Neural cell (in vitro differentiated cells): ENCODE measurements around the gene DAZL. TPM values are rescaled to one million over a fixed set of nuclear protein-coding genes. Genes with fewer than 3 reads are reported as not detected.

Source experiments
- H2AFZ ChIP-seq: fragments of 200-600, 300-800 bp; sonication (generic), shearing (Covaris generic); 2 replicates; pipeline ENCODE4 v1.6.0; 2014; ENCODE audit warnings: low read depth, mild to moderate bottlenecking, antibody characterized with exemption, low read length, moderate library complexity
- H3F3A ChIP-seq: fragments of 200-600 bp; shearing (Covaris generic); 2 replicates; pipeline ENCODE4 v1.6.1; 2016; ENCODE audit warnings: mild to moderate bottlenecking, moderate library complexity, mixed read lengths, antibody characterized with exemption, low read length; ENCODE audit not compliant: insufficient read depth, poor library complexity, severe bottlenecking
- H3K27ac ChIP-seq: fragments of 200-600, 300-800 bp; sonication (generic), shearing (Covaris generic); 2 replicates; pipeline ENCODE4 v1.5.1; 2014; ENCODE audit warnings: mild to moderate bottlenecking, low read length, moderate library complexity
- H3K27me3 ChIP-seq: fragments of 300-800, 200-600 bp; sonication (generic), shearing (Covaris generic); 2 replicates; pipeline ENCODE4 v1.6.0; 2014; ENCODE audit warnings: mild to moderate bottlenecking, low read depth, low read length, moderate library complexity; ENCODE audit not compliant: insufficient read depth
- H3K36me3 ChIP-seq: fragments of 300-800, 200-600 bp; sonication (generic), shearing (Covaris generic); 2 replicates; pipeline ENCODE4 v1.5.1; 2014; ENCODE audit warnings: mild to moderate bottlenecking, antibody characterized with exemption, low read length, moderate library complexity; ENCODE audit not compliant: insufficient read depth
- H3K4me2 ChIP-seq: fragments of 300-800, 200-600 bp; sonication (generic), shearing (Covaris generic); 2 replicates; pipeline ENCODE4 v1.6.0; 2014; ENCODE audit warnings: mild to moderate bottlenecking, low read length
- H3K4me3 ChIP-seq: fragments of 300-800, 200-600 bp; sonication (generic), shearing (Covaris generic); 2 replicates; pipeline ENCODE4 v1.5.1; 2014; ENCODE audit warnings: mild to moderate bottlenecking, low read length, moderate library complexity
- H3K79me2 ChIP-seq: fragments of 200-600 bp; shearing (Covaris generic); replicated peaks from 2 replicates; pipeline ENCODE4 v1.6.0; 2014; ENCODE audit warnings: mild to moderate bottlenecking, low read length, moderate library complexity; ENCODE audit not compliant: insufficient read depth
- H3K9ac ChIP-seq: fragments of 300-800, 200-600 bp; sonication (generic), shearing (Covaris generic); 2 replicates; pipeline ENCODE4 v1.6.1; 2016; ENCODE audit warnings: mild to moderate bottlenecking, low read length, mixed read lengths
- H3K9me2 ChIP-seq: fragments of 200-600 bp; shearing (Covaris generic); 2 replicates; pipeline ENCODE4 v1.6.1; 2016; ENCODE audit warnings: mild to moderate bottlenecking, low read length, mixed read lengths; ENCODE audit not compliant: insufficient read depth
- H3K9me3 ChIP-seq: fragments of 200-600, 300-800 bp; sonication (generic), shearing (Covaris generic); 2 replicates; pipeline ENCODE4 v1.6.1; 2016; ENCODE audit warnings: mild to moderate bottlenecking, mixed run types, low read length, moderate library complexity, mixed read lengths
- H4K20me1 ChIP-seq: fragments of 200-600 bp; shearing (Covaris generic); 2 replicates; pipeline ENCODE4 v1.6.1; 2016; ENCODE audit warnings: mild to moderate bottlenecking, mixed run types; ENCODE audit not compliant: insufficient read depth
- CTCF ChIP-seq: fragments of 450-650 bp; IDR thresholded peaks from 2 replicates; pipeline ENCODE4 v1.5.1; 2014; ENCODE audit warnings: antibody characterized with exemption, mild to moderate bottlenecking, moderate library complexity; ENCODE audit not compliant: poor library complexity, severe bottlenecking
- EP300 ChIP-seq: fragments of 450-650 bp; conservative IDR thresholded peaks from 2 replicates; pipeline ENCODE4 v1.6.1; 2014; ENCODE audit warnings: antibody characterized with exemption, mild to moderate bottlenecking, moderate library complexity; ENCODE audit not compliant: poor library complexity, severe bottlenecking
- EZH2 ChIP-seq: fragments of 200-600, 300-800 bp; shearing (Covaris generic), sonication (generic); IDR thresholded peaks from 2 replicates; pipeline ENCODE4 v1.6.1; 2014; ENCODE audit warnings: antibody characterized with exemption, low read length, borderline replicate concordance, mild to moderate bottlenecking; ENCODE audit not compliant: insufficient read depth, poor library complexity, severe bottlenecking
- MXI1 ChIP-seq: fragments of 450-650 bp; conservative IDR thresholded peaks from 2 replicates; pipeline ENCODE4 v1.6.1; 2014; ENCODE audit warnings: antibody characterized with exemption, mild to moderate bottlenecking; ENCODE audit not compliant: poor library complexity, severe bottlenecking
- POLR2AphosphoS5 ChIP-seq: IDR thresholded peaks from 2 replicates; pipeline ENCODE4 v1.6.1; 2012
- RAD21 ChIP-seq: fragments of 450-650 bp; conservative IDR thresholded peaks from 2 replicates; pipeline ENCODE4 v1.6.1; 2014; ENCODE audit warnings: antibody characterized with exemption, mild to moderate bottlenecking, moderate library complexity
- REST ChIP-seq: IDR thresholded peaks from 2 replicates; pipeline ENCODE4 v1.6.1; 2012; ENCODE audit warnings: borderline replicate concordance
- SMC3 ChIP-seq: fragments of 450-650 bp; conservative IDR thresholded peaks from 2 replicates; pipeline ENCODE4 v1.6.1; 2014; ENCODE audit warnings: antibody characterized with exemption, mild to moderate bottlenecking, moderate library complexity; ENCODE audit not compliant: poor library complexity
- TAF1 ChIP-seq: IDR thresholded peaks from 2 replicates; pipeline ENCODE4 v1.6.1; 2012; ENCODE audit warnings: low read depth
- polyA plus RNA-seq: library from polyadenylated mRNA; depleted of rRNA; stranded (reverse); fragments of >200 nt; gene quantifications from 2 replicates; pipeline ENCODE4 v1.2.3, GENCODE V29; 2014

Gene DAZL
- polyA plus RNA-seq, 1 donor from 2014 or later, result not detected

- no peak overlapping the region for H3K27ac ChIP-seq
- no peaks in the 10 kb centered on the region for H4K20me1 ChIP-seq
- no peak overlapping the region for H3K9ac ChIP-seq
- H3K4me2 ChIP-seq, result no peak overlapping the region
- TF ChIP-seq REST, result no peak
- TF ChIP-seq EZH2, result no peak
- no peak for TF ChIP-seq POLR2AphosphoS5
- TF ChIP-seq RAD21, result no peak
- no peak for TF ChIP-seq SMC3
- TF ChIP-seq EP300, result no peak
- TF ChIP-seq MXI1, result no peak
- TF ChIP-seq CTCF, result no peak
- H3K27me3 ChIP-seq, result no peaks in the 10 kb centered on the region
- no peaks in the 10 kb centered on the region for H3K79me2 ChIP-seq
- H3K36me3 ChIP-seq, result no peaks in the 10 kb centered on the region
- H3K9me3 ChIP-seq, result no peaks in the 10 kb centered on the region
- H3F3A ChIP-seq, result no peaks in the 10 kb centered on the region
- H3K9me2 ChIP-seq, result no peaks in the 10 kb centered on the region
- no peak overlapping the region for H3K4me3 ChIP-seq
- H2AFZ ChIP-seq, result no peak overlapping the region
Measured at GRCh38 chr3:16584880-16585279, 20.3 kb downstream of the DAZL start.

GRCh38 chr3:16583551-16583950 is 21.7 kb downstream of the DAZL start:
- no peaks in the 10 kb centered on the region for H3K79me2 ChIP-seq
- H3K4me3 ChIP-seq, result no peak overlapping the region
- no peak overlapping the region for H3K9ac ChIP-seq
- no peaks in the 10 kb centered on the region for H3K36me3 ChIP-seq
- H3K4me2 ChIP-seq, result no peak overlapping the region
- no peak overlapping the region for H3K27ac ChIP-seq
- no peaks in the 10 kb centered on the region for H3K9me2 ChIP-seq
- H4K20me1 ChIP-seq, result no peaks in the 10 kb centered on the region
- H3K27me3 ChIP-seq, result no peaks in the 10 kb centered on the region
- H3K9me3 ChIP-seq, result no peaks in the 10 kb centered on the region
- H2AFZ ChIP-seq, result no peak overlapping the region
- H3F3A ChIP-seq, result no peaks in the 10 kb centered on the region
- no peak for TF ChIP-seq CTCF
- TF ChIP-seq SMC3, result no peak
- TF ChIP-seq EP300, result no peak
- TF ChIP-seq TAF1, result no peak
- TF ChIP-seq REST, result no peak
- TF ChIP-seq RAD21, result no peak
